GM18519 (cell line): Measurements from ENCODE around the gene RINL.
"Not testable (repeated sequence)": the region's sequence is repeated elsewhere in the genome, so short reads cannot be mapped to it uniquely, and the experiment has no call there.

Source experiments
- ATAC-seq: cut with Tn5 transposase; IDR thresholded peaks from one replicate; pipeline ENCODE4 v1.9.1; 2021; ENCODE audit warnings: mild to moderate bottlenecking, moderate library complexity; ENCODE audit not compliant: unreplicated experiment, low FRiP score

Gene RINL

GRCh38 chr19:38879400-38879751, 1.3 kb upstream of the RINL start:
- no peak for ATAC-seq

- no peak for ATAC-seq
These were observed 712 bp upstream of the RINL start for GRCh38 chr19:38878575-38879399.

GRCh38 chr19:38875656-38876395, 2.2 kb downstream of the RINL start:
- no peak for ATAC-seq

- not testable (repeated sequence) for ATAC-seq
These were observed 4.7 kb downstream of the RINL start for GRCh38 chr19:38873400-38873799.

GRCh38 chr19:38870612-38871011, 7.5 kb downstream of the RINL start:
- ATAC-seq = no peak

- peak; percentile 52 for ATAC-seq
These were observed 8.1 kb downstream of the RINL start for GRCh38 chr19:38869836-38870607.

- no peak for ATAC-seq
These were observed 8.8 kb downstream of the RINL start for GRCh38 chr19:38869160-38869835.

GRCh38 chr19:38868551-38868950, 9.5 kb downstream of the RINL start:
- ATAC-seq = no peak

GRCh38 chr19:38867171-38867780, 10.8 kb downstream of the RINL start:
- ATAC-seq = no peak

- no peak for ATAC-seq
These were observed 15.6 kb downstream of the RINL start for GRCh38 chr19:38862321-38863059.

GRCh38 chr19:38861368-38861767, 16.7 kb downstream of the RINL start:
- ATAC-seq = no peak

- not testable (repeated sequence) for ATAC-seq
These were observed 18.4 kb downstream of the RINL start for GRCh38 chr19:38859631-38860204.

- no peak for ATAC-seq
These were observed 21.3 kb downstream of the RINL start for GRCh38 chr19:38856813-38857212.

GRCh38 chr19:38855751-38856150, 22.3 kb downstream of the RINL start:
- not testable (repeated sequence) for ATAC-seq

GRCh38 chr19:38854961-38855360, 23.1 kb downstream of the RINL start:
- ATAC-seq = not testable (repeated sequence)

- no peak for ATAC-seq
These were observed 24.9 kb downstream of the RINL start for GRCh38 chr19:38853214-38853613.

GRCh38 chr19:38852231-38853044, 25.6 kb downstream of the RINL start:
- no peak for ATAC-seq

GRCh38 chr19:38851622-38852230, 26.3 kb downstream of the RINL start:
- no peak for ATAC-seq
